ENCODE data around the gene CTDP1.

GRCh38 chr18:79789091-79789891 is 109.7 kb downstream of the CTDP1 start:
- TF ChIP-seq POLR2A (IDR thresholded peaks at IDR 0.05) (no peak), CTCF (IDR thresholded peaks at IDR 0.05) (no peak)
